Right ventricle myocardium inferior (tissue), 1 donor: ENCODE data around the gene PTPRN2. TPM values are rescaled to one million over a fixed set of nuclear protein-coding genes. Genes with fewer than 3 reads are reported as not detected.
"Not testable (repeated sequence)": the region's sequence is repeated elsewhere in the genome, so short reads cannot be mapped to it uniquely, and the experiment has no call there.

ENCODE experiments used
- ATAC-seq: fragments of 200-7000 bp; cut with Tn5 transposase; one replicate; pipeline ENCODE4 v1.9.1; 2020; ENCODE audit warnings: mild to moderate bottlenecking, moderate library complexity
- DNase-seq: peaks from one replicate; pipeline ENCODE4 v3.0.0; 2021; ENCODE audit errors: missing footprints
- intact Hi-C: fragments of 100-400 bp; cut with DNase I; formaldehyde crosslinking; loops from one replicate; pipeline ENCODE4 v1.11.0; 2022
- total RNA-seq: library from RNA; stranded (reverse); fragmentation: NEBNext Ultra II Directional; extraction: Animal tissue kit (Norgen Biotek cat#: 25700); gene quantifications from one replicate; pipeline ENCODE4 v1.2.1, GENCODE V29; 2021
- donor health status: DM: no; HTN: yes; CAD: no; lungs with severe emphysema.

The PTPRN2 gene
- total RNA-seq, 1 donor from 2014 or later: 1.6 TPM

DNA sequence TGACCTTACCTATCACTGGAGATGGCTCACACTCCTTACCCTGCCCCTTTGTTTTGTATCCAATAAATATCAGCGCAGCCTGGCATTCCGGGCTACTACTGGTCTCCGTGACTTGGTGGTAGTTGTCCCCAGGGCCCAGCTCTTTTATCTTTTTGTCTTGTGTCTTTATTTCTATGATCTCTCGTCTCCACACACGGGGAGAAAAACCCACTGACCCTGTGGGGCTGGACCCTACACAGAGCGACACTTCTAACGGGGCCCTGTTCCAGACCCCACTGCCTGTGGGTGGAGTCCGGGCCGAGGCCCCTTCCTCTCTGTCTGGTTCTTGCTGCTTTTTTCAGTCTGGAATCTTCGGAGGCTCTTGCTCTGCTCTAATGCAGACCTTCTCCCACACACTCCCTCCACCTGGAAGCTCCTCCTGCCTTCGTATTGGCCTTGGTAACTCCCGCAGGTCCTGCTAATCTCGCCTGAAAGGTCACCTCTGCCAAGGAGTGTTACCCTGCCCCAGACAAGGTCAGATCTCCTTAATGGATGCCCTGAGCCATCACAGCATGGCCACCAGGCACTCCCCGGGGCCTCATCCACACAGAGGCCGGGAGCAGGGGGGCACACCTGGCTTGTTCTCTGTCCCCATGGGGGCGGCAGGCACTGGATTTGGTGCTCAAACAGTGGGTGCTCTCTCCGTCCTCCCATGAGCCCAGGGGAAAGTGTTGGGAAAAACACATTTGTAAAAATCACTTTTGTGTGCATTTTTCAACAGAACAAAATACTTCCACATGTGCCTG is 531.7 kb downstream of the PTPRN2 start:
- intact Hi-C loops: loop anchor here (10.0 kb wide), 1 partner anchor 151 kb away; no protein-coding TSS in a partner anchor
- DNase-seq: no peak
- ATAC-seq: no peak

DNA sequence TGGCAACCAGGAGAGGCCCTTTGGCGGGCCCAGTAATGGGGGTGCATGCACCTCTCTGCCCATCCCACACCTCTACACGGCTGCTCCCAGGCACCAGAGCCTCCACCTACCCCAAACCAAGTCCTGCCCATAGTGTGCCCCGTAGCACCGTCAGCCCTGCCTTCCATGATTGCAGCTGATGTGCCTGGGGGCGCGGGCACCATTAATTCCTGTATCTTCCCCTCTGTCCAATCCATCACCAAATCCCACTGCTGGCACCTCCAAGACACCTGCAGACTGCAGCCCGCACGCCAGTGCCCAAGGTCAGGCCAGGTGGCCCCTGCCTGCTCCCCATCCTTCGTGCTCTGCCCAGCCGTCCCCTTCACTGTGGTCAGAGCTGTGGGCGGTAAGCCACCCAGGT is 533.0 kb downstream of the PTPRN2 start:
- no peak for DNase-seq
- no peak for ATAC-seq
- intact Hi-C loops: loop anchor here (10.0 kb wide), 1 partner anchor 150 kb away; no protein-coding TSS in a partner anchor

DNA sequence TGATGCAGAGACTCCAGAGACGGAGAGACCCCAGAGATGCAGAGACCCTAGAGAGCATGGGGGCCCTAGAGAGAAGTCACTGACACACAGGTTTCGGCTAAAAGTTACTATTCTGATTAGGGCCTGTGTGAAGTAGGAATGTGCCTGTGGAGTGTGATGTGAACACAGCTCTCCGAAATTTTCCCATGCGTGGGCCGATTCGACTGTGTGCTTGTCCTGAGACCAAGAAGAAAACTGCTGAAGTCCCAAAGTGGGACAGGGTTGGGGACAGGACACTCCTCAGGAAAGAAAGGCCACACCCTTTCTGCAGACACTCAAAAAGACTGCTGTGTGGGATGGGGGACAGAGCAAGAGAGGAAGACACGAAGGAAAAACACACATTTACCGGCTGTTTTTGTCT is 533.5 kb downstream of the PTPRN2 start:
- intact Hi-C loops: loop anchor here (10.0 kb wide), 1 partner anchor 149 kb away; no protein-coding TSS in a partner anchor
- ATAC-seq: no peak

DNA sequence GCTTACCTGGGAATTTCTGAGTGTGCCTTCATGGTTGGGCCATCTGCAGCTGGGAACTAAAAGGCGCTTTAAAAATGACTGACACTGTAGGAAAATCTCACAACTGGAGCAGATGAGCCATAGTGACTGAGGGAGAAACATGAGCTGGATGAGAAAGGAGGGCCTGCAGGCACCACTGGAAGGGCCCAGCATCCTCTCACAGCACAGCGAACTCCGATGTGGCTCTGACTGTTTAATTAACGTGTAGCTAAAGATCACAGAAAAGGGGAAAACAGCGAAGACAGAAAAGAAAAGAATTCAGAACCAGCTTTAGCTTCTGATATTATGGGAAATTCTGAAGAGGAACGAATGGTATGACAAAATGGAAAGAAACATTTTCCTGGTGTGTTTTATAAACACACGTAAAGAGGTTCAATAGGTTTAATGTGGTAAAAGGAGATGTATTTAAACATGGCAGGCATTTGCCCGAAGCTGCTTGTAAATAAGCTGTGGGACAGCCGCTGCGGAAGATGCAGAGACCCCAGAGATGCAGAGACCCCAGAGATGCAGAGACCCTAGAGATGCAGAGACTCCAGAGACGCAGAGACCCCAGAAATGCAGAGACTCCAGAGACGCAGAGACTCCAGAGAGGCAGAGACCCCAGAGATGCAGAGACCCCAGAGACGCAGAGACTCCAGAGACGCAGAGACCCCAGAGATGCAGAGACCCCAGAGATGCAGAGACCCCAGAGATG is 534.3 kb downstream of the PTPRN2 start:
- no peak for DNase-seq
- intact Hi-C loops: loop anchor here (10.0 kb wide), 1 partner anchor 149 kb away; no protein-coding TSS in a partner anchor
- no peak for ATAC-seq

More for the DNA sequence above, 533.5 kb downstream of the PTPRN2 start:
- DNase-seq: no peak

DNA sequence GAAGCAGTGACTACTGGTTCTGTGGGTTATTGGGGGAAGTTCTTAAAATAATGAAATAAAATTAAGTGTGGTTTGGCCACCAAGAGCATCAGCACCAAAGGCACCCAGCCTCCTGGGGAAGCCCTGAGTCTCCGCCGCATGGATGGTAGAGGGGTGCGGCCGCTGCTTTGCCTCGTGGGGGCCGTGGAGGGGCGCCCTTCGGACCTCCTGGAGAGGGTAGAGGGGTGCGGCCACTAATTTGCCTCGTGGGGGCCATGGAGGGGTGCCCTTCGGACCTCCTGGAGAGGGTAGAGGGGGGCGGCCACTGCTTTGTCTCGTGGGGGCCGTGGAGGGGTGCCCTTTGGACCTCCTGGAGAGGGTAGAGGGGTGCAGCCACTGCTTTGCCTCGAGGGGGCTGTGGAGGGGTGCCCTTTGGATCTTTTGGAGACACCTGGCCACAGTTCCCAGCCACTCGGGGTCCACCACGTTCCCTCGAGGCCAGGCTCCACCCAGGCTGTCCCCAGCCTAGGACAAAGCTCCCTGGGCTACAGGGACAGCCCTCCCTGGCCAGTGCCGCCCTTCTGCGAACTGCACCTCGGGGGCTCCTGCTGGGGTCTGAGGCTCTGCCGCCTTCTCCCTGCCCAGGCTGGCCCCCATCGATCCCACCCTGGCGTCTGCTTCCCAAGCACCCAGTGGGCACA is 535.1 kb downstream of the PTPRN2 start:
- intact Hi-C loops: loop anchor here (10.0 kb wide), 1 partner anchor 148 kb away; no protein-coding TSS in a partner anchor
- ATAC-seq: no peak
- DNase-seq: no peak

DNA sequence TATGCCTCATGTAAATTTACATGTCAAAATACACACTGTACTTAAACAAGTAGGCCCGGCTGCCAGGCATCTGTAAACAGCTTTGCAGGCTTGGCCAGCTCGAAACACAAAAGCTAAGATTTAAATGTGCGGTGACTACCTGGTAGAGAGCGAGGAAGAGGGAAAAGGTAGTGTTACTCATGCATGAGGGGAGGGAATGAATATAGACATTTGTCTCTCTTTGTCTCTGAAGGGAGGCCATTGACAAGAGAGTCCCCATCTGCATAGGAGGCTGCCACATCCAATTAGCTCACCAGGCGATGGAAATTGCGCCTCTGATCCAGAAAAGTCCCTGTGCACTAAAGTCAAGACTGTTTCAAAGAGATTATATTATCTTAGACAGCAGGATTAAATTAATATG is 535.8 kb downstream of the PTPRN2 start:
- intact Hi-C loops: loop anchor here (10.0 kb wide), 1 partner anchor 147 kb away; no protein-coding TSS in a partner anchor
- DNase-seq: no peak
- no peak for ATAC-seq

DNA sequence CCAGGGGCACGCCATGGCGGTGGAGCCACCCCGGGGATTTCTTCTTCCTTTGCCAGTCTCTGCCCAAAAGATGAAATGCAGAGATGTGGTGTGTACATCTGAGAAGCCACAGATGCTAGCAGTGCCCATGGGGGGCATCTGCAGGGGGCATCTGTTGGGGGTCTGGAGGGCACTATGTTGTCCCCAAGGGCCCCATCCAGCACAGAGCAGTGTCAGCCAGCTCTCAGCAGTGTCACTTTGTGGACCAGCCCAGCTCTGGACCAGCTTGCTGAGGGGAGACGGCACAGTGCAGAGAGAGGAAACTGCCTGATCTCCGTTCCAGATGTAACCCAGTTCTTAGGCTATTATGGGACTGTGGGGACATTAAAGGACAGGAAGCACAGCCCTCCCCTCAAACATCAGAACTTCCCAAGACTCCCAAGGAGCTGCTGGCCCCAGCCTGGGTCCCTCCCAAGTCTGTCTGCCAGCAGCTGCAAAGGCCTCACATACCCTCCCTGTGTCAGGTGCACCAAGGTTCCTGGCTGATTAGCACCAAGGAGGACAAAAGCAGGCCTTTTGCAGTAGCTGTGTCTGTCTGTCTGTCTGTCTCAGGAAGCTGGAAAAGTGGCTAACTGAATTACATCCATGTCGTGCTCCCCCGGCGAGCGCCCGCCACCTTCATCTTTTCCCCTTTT is 536.5 kb downstream of the PTPRN2 start:
- no peak for ATAC-seq
- intact Hi-C loops: loop anchor here (10.0 kb wide), 1 partner anchor 146 kb away; no protein-coding TSS in a partner anchor

DNA sequence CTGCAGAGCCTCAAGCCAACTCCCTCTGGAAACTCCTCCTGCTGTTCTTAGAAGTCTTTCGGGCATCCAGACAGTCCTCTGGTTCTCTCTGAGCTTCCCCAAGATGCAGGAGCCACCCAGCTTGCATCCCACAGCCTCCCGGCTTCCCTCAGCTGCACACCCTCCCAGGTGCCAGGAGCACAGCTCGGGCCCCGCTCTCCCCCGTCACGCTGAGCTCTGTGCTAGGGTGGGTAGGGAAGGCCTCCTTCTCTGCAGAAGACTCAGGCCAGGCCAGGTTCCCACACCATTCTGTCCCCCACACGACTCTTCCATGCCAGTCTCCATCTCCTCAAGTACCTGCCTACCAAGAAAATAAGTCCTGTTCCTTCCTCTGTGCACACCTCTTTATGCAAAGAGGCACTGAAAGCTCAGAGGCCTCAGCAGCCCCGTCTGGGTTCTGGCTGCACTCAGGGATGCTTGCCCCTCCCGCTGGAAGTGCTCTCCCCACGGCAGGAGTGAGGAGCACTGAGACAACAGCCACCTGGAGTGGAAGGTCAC is 537.1 kb downstream of the PTPRN2 start:
- DNase-seq (no peak), ATAC-seq (no peak)
- intact Hi-C loops: loop anchor here (10.0 kb wide), 1 partner anchor 146 kb away; no protein-coding TSS in a partner anchor

More for the DNA sequence above, 536.5 kb downstream of the PTPRN2 start:
- no peak for DNase-seq

DNA sequence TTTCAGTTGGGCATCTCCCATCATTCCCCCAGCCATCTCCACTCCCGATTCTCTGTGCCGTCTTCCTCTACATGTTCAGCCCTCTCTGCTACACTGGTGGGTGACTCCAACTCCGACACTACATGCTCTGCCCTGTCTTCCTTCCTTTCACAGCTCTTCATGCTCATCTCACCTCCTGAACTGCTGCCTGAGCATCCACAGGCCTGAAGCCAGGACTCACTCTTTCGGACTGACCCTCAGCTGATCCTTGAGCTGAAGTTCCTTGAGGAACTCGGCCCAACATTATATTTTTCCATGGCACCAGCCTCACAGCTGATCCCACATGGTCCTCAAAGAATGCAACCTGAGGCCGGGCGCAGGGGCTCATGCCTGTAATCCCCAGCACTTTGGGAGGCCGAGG is 538.4 kb downstream of the PTPRN2 start:
- intact Hi-C loops: no loop called here
- DNase-seq (no peak), ATAC-seq (no peak)

DNA sequence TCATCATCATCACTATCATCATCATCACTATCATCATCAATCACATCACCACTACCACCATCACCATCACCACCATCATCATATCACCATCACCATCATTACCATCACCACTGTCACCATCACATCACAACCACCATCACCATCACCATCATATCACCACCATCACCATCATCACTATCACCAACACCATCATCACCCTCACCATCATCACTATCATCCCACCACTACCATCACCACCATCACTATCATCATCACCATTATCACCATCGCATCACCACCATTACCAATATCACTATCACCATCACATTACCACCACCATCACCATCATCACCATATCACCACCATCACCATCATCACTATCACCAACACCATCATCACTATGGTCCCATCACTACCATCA is 539.1 kb downstream of the PTPRN2 start:
- no peak for ATAC-seq
- DNase-seq: no peak
- intact Hi-C loops: no loop called here

DNA sequence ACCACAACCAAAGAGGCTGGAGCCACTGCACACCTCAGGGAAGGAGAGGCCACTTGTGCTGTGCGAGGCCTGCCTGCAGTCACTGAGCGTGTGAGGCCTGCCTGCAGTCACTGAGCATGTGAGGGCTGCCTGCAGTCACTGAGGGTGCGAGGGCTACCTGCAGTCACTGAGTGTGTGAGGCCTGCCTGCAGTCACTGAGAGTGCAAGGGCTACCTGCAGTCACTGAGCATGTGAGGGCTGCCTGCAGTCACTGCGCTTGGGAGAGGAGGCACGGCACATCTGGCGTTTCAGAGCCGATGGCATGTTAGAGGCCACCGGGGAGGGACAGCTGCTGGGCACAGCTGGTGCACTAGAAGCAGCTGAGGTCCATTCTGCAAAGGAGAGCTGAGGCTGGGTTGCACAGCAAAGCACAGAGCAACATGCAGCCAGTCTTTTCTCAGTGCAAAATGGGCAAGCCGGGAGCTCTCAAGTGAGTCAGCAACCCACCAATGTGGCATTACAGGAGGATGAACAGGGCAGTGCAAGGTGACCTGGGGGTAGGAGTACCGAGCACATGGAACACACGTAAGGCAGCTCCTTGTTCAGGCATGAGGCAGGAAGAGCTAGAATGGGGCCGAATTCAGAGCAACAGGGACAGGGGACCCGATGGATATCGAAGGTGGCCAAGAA is 540.1 kb downstream of the PTPRN2 start:
- intact Hi-C loops: no loop called here
- DNase-seq (no peak), ATAC-seq (no peak)

DNA sequence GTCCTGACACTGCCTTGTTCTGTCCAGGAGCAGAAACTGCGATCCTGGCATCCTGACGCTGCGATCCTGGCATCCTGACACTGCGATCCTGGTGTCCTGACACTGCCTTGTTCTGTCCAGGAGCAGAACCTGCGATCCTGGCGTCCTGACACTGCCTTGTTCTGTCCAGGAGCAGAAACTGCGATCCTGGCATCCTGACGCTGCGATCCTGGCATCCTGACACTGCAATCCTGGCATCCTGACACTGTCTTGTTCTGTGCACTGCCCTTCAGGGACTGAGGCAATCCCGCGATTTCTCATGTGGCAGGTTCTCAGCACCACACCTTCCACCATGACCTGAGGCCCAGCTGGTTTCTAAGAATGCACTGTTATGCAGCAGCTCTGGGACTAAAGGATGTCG is 541.4 kb downstream of the PTPRN2 start:
- intact Hi-C loops, DNase-seq, ATAC-seq: not testable (repeated sequence)

DNA sequence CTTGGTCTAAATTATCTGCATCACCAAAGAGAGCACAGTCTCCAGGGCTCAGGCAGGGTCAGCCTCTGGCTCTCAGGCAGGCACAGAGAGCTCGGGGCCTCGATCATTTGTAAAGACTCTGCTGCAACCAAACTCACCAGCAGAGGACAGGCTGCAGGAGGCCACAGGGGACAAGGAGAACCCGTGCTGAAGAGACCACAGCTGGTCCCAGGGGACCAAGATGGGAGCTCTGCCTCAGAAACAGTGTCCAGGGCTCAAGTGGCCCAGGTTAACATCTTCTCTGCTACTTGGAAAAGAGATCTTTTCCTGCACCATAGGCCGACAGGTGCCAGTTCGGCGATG is 543.2 kb downstream of the PTPRN2 start:
- DNase-seq: no peak
- intact Hi-C loops: no loop called here
- ATAC-seq: no peak

DNA sequence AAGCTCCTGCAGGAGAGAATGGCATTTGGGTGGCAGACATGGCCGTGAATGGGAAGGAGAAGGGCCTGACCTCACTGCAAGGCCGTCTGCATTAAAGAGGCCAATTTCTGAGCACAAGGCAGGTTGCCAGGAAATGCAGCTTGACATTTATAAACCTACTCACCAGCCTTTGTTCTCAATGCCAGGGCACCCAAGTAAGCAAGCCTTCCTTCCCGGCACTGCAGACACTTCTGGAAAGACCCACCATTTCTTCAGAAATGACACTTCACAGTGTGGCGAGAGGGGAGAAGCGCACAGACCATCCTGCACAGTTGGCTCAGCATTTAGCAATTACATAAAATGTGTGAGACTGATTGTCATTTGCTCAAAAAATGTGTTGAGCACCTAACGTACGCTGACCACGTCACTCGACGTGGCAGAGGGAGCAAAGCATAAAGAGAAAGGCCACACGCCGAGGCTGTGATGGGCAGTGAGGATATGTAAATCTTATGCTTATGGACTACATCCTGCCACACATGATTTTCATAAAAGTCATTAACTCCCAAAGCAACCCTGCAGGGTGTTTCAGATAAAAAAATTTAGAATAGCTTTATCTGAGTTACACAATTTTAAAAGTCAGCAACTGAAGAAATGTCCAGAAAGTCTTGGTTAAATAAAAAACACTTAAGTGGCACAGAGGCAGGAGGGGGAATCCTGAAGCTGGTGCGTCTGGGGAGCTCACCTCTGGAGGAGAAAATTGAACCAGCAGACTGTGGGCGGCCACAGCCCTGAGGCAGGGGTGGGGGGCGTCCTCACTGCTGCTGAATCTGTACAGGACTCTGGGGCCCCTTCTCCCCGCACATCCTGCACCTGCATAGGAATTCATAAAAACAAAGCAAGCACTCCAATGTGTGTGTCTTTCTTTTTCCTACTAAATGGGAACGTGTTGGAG is 543.8 kb downstream of the PTPRN2 start:
- intact Hi-C loops: no loop called here
- DNase-seq (no peak), ATAC-seq (no peak)

DNA sequence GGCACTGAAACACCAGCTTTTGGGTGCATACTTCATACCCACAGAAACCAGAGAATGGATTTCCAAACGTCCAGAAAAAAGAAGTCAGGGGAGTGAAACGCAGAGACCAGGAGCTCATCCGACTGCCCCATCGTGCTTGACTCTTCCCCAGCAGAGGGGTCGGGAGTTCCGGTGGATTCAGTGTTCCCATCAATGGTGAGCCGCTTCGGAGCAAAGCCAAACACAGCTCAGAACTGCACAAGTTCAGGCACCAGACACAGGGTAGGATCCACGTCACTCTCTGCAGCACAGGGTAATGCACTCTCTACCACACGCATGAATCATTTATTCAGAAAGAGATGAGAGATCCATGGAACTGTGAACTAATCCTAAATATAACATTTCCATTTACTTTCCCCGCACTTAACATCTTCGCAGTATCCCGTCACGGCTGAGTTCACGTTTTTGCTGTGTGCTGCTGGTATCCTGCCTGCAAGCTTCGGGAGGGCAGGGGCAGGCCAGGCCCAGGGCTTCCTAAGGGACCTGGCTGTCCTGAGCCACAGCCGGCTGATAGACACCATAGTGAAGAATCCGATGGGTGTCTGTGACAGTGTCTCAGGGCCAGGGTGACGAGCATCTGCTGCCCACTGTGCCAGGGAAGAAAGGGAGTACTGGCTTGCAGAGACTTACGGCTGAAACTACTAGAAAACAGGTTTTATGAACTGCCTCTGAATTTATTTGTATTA is 545.3 kb downstream of the PTPRN2 start:
- intact Hi-C loops: no loop called here
- ATAC-seq (no peak), DNase-seq (no peak)

DNA sequence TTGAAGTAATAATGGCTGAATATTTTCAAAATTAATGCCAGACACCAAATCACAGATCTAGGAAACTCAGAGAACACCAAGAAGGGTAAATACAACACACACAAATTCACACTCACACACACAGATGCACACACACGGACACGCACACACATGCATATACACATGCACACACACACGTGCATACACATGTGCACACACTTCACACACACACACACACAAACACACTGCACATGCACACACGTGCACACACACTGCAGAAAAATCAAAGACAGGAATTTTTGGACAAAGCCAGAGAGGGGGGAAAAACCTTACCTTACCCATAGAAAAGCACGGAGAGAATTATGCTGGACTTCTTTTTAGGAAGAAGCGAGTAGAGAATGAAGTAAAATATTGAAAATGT is 547.4 kb downstream of the PTPRN2 start:
- DNase-seq: no peak
- no peak for ATAC-seq
- intact Hi-C loops: no loop called here
